ENCODE results near the gene CSPG4. TPM values are rescaled to one million over a fixed set of nuclear protein-coding genes. Genes with fewer than 3 reads are reported as not detected.

The CSPG4 gene
- total and polyA plus RNA-seq, 9 of the 15 experiments (the other 6 are each of a cell fraction or from before 2014, with no cell fraction given), result under 0.01 to 0.07 (median 0.04) TPM; not detected in 5

- POLR2A ChIA-PET, result interaction anchor here (0.7 kb wide), 2 partner anchors 39 to 1119 kb away, joined by 3 to 4 read pairs; no protein-coding TSS in a partner anchor
- Histone ChIP-seq H2AFZ (ENCODE audit: low read depth, low read length) (no peak overlapping the region), H3K4me1 (replicated peaks in 1 of 2; ENCODE audit: control insufficient read depth in 2 of 2, insufficient read depth in 2 of 2, low read length in 2 of 2) (peaks cover 3 to 33% of the 10 kb centered on the region in 2 experiments; a peak in 4 of 5 replicates), H3K27ac (ENCODE audit: extremely low read depth, low read depth, low read length) (no peak overlapping the region), H4K20me1 (replicated peaks; ENCODE audit: control insufficient read depth, insufficient read depth, low read length) (peaks cover 6% of the 10 kb centered on the region; the same call in 1 of the 2 replicates), H3K4me3 (no peak overlapping the region), H3K9me3 (replicated peaks; ENCODE audit: control insufficient read depth, insufficient read depth, low read depth, low read length) (no peaks in the 10 kb centered on the region), H3K9ac (ENCODE audit: insufficient read depth in 1 of 2, low read depth in 2 of 2, low read length in 2 of 2) (no peak overlapping the region), H3K4me2 (ENCODE audit: insufficient read depth, low read length) (no peak overlapping the region), H3K79me2 (ENCODE audit: control insufficient read depth, insufficient read depth, low read length) (no peaks in the 10 kb centered on the region), H3K9me1 (ENCODE audit: control insufficient read depth, insufficient read depth, low read length) (no peaks in the 10 kb centered on the region), H3K27me3 (ENCODE audit: control insufficient read depth in 2 of 2, insufficient read depth in 2 of 2, low read length in 2 of 2) (peaks cover 0 to 17% of the 10 kb centered on the region in 2 experiments; a peak in 2 of 5 replicates), H3K36me3 (ENCODE audit: control insufficient read depth, insufficient read depth, low read length) (no peaks in the 10 kb centered on the region)
- FAIRE-seq (peak; percentile 69), ATAC-seq (peak; percentile 47), DNase-seq (ENCODE audit: extremely low read depth in 1 of 4, low spot score in 3 of 4) (peak in 2 of 4 experiments; percentile 21 to 25)
- in situ Hi-C loops (cut with MboI) (loop anchor here (5.0 kb wide), 2 partner anchors 44 to 61 kb away; no protein-coding TSS in a partner anchor), intact Hi-C loops (cut with micrococcal nuclease) (no loop called here)
- WGBS (ENCODE audit: insufficient coverage, low coverage, missing lambda C conversion rate), result 32% methylated on average over 20 of the region's 28 CpGs
- BruUV-seq (replicated peaks), result no TSS peak
- CTCF ChIA-PET (ENCODE audit: low intra/inter-chr PET ratio), result no interaction called here
- TF ChIP-seq RBM15 (IDR thresholded peaks at IDR 0.05; ENCODE audit: insufficient read depth, low read length), result no peak
- TF ChIP-seq RFX7 (CRISPR knock-in tag; IDR thresholded peaks at IDR 0.05), result no peak
- peak; percentile 51 for TF ChIP-seq DACH1 (IDR thresholded peaks at IDR 0.05; ENCODE audit: partially characterized antibody)
- TF ChIP-seq PATZ1 (CRISPR knock-in tag; IDR thresholded peaks at IDR 0.05; ENCODE audit: borderline replicate concordance), result no peak
- TF ChIP-seq POLR2H (tag; IDR thresholded peaks at IDR 0.05; ENCODE audit: low read depth), result no peak
- TF ChIP-seq TFAP4 (CRISPR knock-in tag; IDR thresholded peaks at IDR 0.05; ENCODE audit: borderline replicate concordance), result peak; percentile 67
- TF ChIP-seq SRSF1 (IDR thresholded peaks at IDR 0.05; ENCODE audit: low read depth, low read length), result no peak
- no peak for TF ChIP-seq TGIF2 (CRISPR knock-in tag; IDR thresholded peaks at IDR 0.05)
- no peak for TF ChIP-seq POLR3G (IDR thresholded peaks at IDR 0.05; ENCODE audit: extremely low read depth, insufficient read length, insufficient replicate concordance)
- TF ChIP-seq EGR1 (conservative IDR thresholded peaks at IDR 0.05), result peak; percentile 61
- no peak for TF ChIP-seq U2AF1 (optimal IDR thresholded peaks at IDR 0.05; ENCODE audit: low read depth, low read length)
- no peak for TF ChIP-seq MTA1 (IDR thresholded peaks at IDR 0.05; ENCODE audit: borderline replicate concordance)
- TF ChIP-seq SREBF1 (IDR thresholded peaks at IDR 0.05; ENCODE audit: borderline replicate concordance, low read depth, low read length), result no peak
- TF ChIP-seq LEF1 (IDR thresholded peaks at IDR 0.05), result no peak
- TF ChIP-seq HINFP (tag; conservative IDR thresholded peaks at IDR 0.05; ENCODE audit: low read depth), result no peak
- no peak for TF ChIP-seq ZNF57 (CRISPR knock-in tag; IDR thresholded peaks at IDR 0.05)
Observed at GRCh38 chr15:75731248-75732151, 18.9 kb upstream of the CSPG4 start.
